Prostate gland (tissue), 2 donors: ENCODE measurements around the gene SMAD1.

ENCODE experiments used
- CTCF ChIP-seq, 4 experiments: fragments of 200-600 bp in 2 of 4; fragments of 450-650 bp in 2 of 4; sonication (generic) in 2 of 4; IDR thresholded peaks; 1 replicate in 3 of 4; 2 replicates in 1 of 4; pipeline ENCODE4 v1.5.1; 2016 to 2019; ENCODE audit warnings: antibody characterized with exemption in 4 of 4, mild to moderate bottlenecking in 2 of 4, moderate library complexity in 2 of 4
- POLR2A ChIP-seq: fragments of 450-650 bp; IDR thresholded peaks from one replicate; pipeline ENCODE4 v1.6.1; 2016; ENCODE audit warnings: antibody characterized with exemption, mild to moderate bottlenecking

- no peak for TF ChIP-seq POLR2A
- no peak for TF ChIP-seq CTCF (IDR thresholded peaks at IDR 0.05)
Measured at GRCh38 chr4:145494666-145495270, 13.1 kb downstream of the SMAD1 start.
